ENCODE data around the gene WTIP.

WTIP gene

GRCh38 chr19:34490141-34490766 lies 8.7 kb downstream of the WTIP start:
- no peak for TF ChIP-seq ZNF565 (CRISPR knock-in tag; conservative IDR thresholded peaks at IDR 0.05; ENCODE audit: low read depth)
- no peak for TF ChIP-seq ZNF8 (CRISPR knock-in tag; IDR thresholded peaks at IDR 0.05)
- no peak for TF ChIP-seq ZFP30 (CRISPR knock-in tag; IDR thresholded peaks at IDR 0.05)
- TF ChIP-seq RARB (CRISPR knock-in tag; IDR thresholded peaks at IDR 0.05), result no peak
- no peak for TF ChIP-seq ARNTL (CRISPR knock-in tag; IDR thresholded peaks at IDR 0.05; ENCODE audit: borderline replicate concordance, low read depth)
- TF ChIP-seq PATZ1 (CRISPR knock-in tag; IDR thresholded peaks at IDR 0.05; ENCODE audit: borderline replicate concordance), result no peak
- TF ChIP-seq ZNF70 (CRISPR knock-in tag; IDR thresholded peaks at IDR 0.05), result no peak
- no peak for TF ChIP-seq TCF4 (CRISPR knock-in tag; IDR thresholded peaks at IDR 0.05; ENCODE audit: borderline replicate concordance)
- no peak for TF ChIP-seq TSHZ2 (CRISPR knock-in tag; IDR thresholded peaks at IDR 0.05)
- no peak for TF ChIP-seq ISL1 (CRISPR knock-in tag; IDR thresholded peaks at IDR 0.05)
- no peak for TF ChIP-seq ZFP3 (CRISPR knock-in tag; IDR thresholded peaks at IDR 0.05)
- no peak for TF ChIP-seq BACH2 (CRISPR knock-in tag; IDR thresholded peaks at IDR 0.05; ENCODE audit: borderline replicate concordance)
- no peak for TF ChIP-seq CSRNP3 (CRISPR knock-in tag; IDR thresholded peaks at IDR 0.05)
- TF ChIP-seq GLIS3 (CRISPR knock-in tag; IDR thresholded peaks at IDR 0.05), result no peak
- TF ChIP-seq PPARA (CRISPR knock-in tag; IDR thresholded peaks at IDR 0.05; ENCODE audit: borderline replicate concordance), result no peak
- TF ChIP-seq POU6F1 (CRISPR knock-in tag; IDR thresholded peaks at IDR 0.05; ENCODE audit: borderline replicate concordance, low read depth), result no peak
- TF ChIP-seq TOX (CRISPR knock-in tag; IDR thresholded peaks at IDR 0.05; ENCODE audit: borderline replicate concordance), result no peak
- ATAC-seq, result no peak

- no peak for ATAC-seq
- no peak for TF ChIP-seq TCF4 (CRISPR knock-in tag; IDR thresholded peaks at IDR 0.05; ENCODE audit: borderline replicate concordance)
- TF ChIP-seq CREB5 (CRISPR knock-in tag; IDR thresholded peaks at IDR 0.05; ENCODE audit: low read depth), result no peak
- TF ChIP-seq GLIS3 (CRISPR knock-in tag; IDR thresholded peaks at IDR 0.05), result no peak
Measured at GRCh38 chr19:34493038-34493648, 11.6 kb downstream of the WTIP start.

GRCh38 chr19:34493649-34494044 lies 12.1 kb downstream of the WTIP start:
- TF ChIP-seq ESRRG (CRISPR knock-in tag; IDR thresholded peaks at IDR 0.05) (no peak), ZFP3 (CRISPR knock-in tag; IDR thresholded peaks at IDR 0.05) (no peak)
- no peak for ATAC-seq

Measured in SK-N-SH treated with all-trans-retinoic acid at 6 μM for 48 hours (cell line).